Bone marrow (tissue), 2 donors: Measurements from ENCODE around the gene EYS.
"Not testable (repeated sequence)": the region's sequence is repeated elsewhere in the genome, so short reads cannot be mapped to it uniquely, and the experiment has no call there.

Experiments used
- DNase-seq, 2 donors: peaks; one replicate each; lab custom pipeline; 2025; lab: John Stamatoyannopoulos, UW

The EYS gene

DNA sequence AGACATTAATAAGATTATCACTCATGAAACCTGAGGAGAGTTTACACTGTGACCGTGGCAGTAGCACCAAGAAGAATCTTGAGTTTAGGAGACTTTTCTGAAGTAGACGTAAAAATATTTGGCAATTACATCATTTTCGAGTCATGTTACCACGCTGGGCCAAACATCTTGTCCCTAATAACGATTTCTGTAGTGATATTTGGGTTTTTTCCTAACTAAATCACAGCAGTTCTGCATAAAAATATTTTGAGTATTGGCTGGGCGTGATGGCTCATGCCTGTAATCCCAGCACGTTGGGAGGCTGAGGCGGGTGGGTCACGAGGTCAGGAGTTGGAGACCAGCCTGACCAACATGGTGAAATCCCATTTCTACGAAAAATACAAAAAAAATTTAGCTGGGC, 1809.1 kb downstream of the EYS start:
- DNase-seq, result no peak

DNA sequence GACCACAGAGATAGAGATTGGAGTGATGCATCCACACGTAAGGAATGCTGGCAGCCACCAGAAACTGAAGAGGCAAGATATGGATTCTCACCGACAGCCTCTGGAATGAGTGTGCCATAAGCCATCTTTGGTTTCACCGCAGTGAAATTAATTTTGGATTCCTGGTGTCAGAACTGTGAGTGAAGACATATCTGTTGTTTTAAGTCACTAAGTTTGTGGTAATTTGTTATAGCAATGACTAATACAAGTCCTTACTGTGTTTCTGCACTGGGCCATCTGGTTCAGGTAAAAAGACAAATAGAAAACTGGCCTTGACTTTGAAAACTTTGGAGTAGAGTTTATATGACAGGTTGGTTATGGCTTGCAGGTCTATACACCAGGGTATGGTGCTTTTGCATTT, 1809.6 kb downstream of the EYS start:
- no peak for DNase-seq

DNA sequence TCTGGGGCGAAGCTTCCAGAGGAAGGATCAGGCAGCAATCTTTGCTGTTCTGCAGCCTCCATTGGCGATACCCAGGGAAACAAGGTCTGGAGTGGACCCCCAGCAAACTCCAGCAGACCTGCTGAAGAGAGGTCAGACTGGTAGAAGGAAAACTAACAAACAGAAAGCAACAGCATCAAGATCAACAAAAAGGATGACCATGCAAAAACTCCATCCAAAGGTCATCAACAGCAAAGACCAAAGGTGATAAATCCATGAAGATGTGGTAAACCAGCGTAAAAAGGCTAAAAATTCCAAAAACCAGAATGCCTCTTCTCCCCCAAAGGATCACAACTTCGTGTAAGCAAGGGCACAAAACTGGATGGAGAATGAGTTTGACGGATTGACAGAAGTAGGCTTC, 1818.6 kb downstream of the EYS start:
- no peak for DNase-seq

GRCh38 chr6:63887804-63888203, 1819.2 kb downstream of the EYS start:
- not testable (repeated sequence) for DNase-seq

DNA sequence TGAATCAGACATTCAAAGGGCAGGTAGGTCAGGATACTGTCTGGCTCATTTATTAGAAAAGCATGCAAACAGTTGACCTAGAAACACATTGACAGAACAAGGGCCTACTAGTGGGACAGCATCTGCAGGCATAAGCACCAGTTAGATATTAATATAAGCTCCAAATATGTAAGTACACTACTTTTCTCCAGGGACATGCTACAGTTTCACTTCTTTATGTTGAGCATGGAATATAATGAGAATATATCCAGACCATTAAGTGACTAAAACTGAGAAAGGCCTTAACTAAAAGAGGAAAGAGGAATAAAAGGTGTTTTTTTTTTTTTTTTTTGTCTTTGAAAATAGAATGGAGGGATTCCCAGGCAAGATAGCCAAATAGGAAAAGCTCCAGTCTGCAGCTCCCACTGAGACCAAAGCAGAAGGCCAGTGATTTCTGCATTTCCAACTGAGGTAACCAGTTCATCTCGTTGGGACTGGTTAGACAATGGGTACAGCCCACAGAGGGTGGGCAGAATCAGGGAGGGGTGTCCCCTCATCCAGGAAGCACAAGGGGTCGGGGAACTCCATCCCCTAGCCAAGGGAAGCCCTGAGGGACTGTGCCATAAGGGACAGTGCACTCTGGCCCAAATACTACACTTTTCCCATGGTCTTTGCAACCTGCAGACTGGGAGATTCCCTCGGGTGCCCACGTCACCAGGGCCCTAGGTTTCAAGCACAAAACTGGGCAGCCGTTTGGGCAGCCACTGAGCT, 1819.8 kb downstream of the EYS start:
- DNase-seq, result no peak

GRCh38 chr6:63886341-63886740, 1820.7 kb downstream of the EYS start:
- DNase-seq, result no peak

DNA sequence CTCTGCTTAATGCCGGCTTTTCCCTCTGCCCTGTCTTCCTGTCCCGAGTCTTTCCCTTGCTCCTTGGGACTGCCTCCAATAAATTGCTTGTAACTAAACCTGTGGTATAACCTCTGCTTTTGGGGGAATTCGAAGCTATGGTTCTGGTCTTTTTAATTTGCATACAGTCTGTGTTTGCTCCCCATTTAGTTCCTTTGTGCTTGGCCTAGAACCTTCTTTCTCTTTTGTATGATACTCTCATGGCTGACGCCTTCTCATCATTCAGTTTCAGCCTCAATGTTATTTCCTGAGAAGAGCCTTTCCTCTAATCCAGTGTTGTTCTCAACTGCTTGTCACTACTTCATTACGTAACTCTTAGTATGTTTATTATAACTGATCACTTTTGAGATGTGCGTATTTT, 1823.4 kb downstream of the EYS start:
- DNase-seq, result no peak

DNA sequence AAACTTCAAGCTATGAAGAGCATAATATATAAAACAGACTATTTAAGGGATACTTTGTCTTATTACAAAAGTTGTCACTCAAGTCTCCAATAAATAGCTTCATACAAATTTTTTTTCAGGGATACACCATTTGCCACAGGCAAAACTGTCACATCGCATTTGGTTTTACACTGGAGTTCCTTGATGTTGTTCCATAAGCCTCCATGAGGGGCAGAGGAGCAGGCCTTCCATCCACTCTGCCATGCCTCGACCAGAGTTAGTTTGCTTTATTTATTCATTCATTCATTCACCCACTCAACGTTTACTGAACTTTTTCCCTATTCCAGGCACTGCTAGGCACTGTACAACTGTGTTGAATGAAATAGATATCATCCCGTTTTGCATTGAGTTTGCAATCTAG, 1824.8 kb downstream of the EYS start:
- no peak for DNase-seq

DNA sequence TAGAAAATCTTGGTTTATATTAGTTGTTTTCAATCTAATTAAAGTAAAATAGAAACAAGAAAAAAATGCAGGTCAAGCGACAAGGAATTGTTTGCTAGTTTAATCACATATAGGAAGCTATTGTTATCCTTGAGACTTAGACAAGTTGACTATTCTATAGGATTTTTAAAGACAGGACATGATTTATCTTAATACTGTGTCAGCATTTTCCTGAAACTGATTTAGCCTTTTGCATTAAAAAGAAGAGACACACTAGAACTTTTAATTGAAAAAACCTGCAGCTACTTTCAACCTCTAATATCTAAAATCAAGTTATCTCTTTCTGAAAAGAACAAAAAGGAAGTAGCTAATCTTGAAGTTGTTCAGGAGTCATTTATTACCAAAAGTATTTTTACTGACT, 1825.2 kb downstream of the EYS start:
- DNase-seq, result no peak

DNA sequence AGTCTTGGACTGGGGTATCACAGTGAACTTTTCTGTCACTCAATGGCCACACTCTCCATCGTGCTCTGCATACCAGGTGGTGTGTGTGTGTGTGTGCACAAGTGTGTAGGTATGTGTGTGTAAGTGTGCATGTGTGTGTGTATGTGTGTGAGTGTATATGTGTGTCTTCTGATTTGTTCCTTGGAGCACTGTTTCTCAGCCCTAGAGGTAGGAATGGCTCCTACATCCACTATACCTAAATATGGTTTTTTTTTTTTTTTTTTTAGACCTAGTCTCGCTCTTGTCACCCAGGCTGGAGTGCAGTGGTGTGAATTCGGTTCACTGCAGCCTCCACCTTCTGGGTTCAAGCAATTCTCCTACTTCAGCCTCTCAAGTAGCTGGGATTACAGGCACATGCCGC, 1834.8 kb downstream of the EYS start:
- no peak for DNase-seq

DNA sequence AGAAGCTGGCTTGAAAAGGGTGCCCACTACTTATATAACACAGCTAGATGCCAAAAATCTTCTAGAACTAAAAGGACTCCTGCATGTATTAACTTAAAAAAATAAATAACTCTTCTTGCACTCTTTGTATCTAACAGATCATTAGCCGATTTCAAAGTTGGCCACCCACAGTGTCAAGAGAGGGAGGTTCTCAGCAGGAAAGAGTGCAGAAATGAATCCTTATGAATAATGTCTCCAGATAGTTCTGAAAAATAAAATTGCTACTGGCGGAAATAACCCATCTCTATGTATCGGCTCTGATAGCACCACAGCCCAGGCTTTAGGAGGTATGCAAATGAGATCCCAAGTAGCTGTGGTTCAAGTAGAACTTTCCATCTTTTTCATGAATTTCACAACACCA, 1838.7 kb downstream of the EYS start:
- DNase-seq, result no peak

DNA sequence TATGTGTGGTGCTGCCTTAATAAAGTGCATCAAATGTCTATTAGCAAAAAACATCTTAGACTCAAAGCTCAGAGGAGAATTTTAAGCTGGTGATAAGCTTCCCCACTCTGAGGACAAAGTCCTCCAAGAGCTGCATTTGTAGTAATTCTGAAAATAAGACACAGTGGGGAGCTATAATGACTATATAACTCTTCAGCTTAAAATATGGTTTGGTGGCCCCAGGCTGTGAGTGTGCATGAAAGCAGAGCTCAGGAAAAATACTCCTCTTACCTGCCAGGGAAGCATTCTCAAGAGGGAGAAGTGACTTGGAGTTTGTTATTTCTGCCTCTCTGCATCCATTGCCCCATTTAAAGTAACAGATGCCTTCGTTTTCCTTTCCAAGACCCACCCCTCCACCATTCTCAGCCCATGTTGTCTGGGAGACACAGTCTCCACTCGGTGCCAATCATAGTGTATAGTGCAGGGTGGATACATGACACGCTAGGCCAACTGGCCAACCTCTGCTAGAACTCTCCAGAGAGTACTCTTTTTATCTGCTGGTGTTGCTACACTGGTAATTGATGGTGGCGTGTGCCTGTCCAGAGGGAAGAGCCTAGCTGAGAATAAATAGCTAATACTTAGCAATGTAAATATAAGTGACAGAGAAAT, 1842.2 kb downstream of the EYS start:
- DNase-seq, result no peak

DNA sequence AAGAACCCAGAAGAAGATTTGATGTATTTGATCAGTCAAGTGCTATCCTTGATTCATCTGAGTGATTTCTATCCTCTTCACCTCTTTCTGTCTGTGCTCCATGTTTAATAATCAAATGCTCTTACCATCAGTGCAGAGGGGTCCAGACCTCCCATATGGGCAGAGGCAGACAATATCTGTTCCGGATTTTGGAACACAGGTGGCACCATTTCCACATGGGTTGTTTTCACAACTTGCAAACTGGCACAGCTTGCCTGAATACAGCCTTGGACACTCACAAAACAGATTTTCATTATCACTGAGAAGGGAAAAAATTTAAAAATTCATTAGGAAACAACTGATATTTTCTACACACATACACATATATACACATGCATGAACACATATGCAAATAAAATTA, 1843.0 kb downstream of the EYS start:
- DNase-seq, result no peak

DNA sequence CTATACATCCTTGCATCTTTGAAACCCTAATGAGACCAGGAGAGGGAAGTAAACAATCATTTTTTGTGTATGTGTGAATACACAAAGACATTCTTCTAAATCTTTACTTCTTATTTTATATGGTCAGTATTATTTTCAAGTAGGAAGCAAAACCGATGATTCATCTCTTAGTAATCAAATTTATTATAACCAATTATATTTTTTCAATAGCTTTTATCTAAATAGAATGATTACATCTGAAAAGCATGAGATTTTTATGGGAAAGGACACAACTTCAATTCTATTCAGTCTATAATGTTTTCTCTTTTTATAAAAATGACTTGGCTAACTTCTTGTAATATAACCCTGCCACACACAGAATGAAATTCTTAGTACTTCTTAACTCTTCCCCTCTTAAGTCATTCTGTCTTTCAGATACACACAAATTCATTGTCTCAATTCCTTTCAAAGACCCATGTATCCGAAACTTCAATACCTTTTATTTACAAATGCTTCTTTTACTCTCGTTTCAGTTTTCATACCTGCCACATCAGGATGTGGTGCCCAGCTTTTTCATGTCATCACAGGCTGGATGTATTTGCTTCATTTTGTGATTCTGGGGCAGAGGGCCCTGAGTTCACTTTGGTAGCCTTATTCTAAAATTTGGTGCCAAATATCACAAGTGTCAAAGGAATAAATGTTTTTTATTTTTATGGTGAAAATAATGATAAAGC, 1844.4 kb downstream of the EYS start:
- no peak for DNase-seq

DNA sequence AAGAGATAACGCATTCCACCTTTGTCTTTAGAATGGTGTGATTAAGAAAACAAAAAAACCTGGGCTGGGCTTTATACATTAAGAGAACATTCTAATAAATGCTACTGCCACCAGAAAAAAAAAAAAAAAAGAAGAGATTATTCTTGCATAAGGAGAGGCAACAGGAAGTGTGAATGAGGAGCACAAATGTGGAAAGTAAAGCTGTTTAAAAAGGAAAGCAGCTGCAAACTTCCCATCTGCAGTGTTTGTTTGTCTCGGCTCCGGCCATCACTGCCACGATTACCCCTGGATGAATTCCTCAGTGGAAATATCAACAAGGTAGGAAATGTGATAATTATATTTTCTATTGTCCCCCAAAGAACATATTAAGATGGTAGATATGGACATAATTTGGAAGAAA, 1847.5 kb downstream of the EYS start:
- peak in 1 of 2 donors; percentile 39 for DNase-seq

GRCh38 chr6:63858691-63859090, 1848.3 kb downstream of the EYS start:
- DNase-seq, result no peak

DNA sequence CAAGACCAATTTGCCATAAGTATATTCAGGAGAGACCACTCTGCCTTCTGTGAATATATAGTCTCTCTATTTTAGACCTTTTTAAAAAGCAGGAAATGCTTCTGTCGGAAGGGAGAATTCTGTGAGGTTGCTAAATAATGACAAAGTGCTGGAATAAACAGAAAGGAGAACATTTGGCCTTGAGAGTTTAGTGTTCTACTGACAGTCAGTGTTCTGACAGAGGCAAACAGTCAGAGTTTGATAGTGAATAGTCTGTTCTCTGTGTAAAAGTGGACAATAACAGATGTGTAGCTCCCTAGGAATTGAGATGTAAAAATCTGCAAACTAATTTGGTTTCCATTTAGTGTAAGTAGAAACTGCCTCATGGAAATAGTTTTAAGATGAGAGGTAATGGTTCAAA, 1850.8 kb downstream of the EYS start:
- no peak for DNase-seq

- no peak for DNase-seq
Measured at GRCh38 chr6:63844287-63844686, 1862.7 kb downstream of the EYS start.

- DNase-seq, result peak in 1 of 2 donors; percentile 29
Measured at GRCh38 chr6:63839485-63839884, 1867.5 kb downstream of the EYS start.

DNA sequence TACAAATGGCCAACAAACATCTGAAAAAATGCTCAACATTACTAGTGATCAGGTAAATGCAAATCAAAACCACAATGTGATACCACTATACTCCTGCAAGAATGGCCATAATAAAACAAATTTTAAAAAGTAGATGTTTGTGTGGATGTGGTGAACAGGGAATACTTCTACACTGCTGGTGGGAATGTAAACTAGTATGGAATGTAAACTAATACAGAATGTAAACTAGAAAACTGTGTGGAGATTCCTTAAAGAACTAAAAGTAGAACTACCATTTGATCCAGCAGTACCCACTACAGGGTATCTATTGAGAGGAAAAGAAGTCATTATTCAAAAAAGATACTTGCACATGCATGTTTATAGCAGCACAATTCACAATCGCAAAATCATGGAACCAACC, 1878.3 kb downstream of the EYS start:
- DNase-seq, result not testable (repeated sequence)

- no peak for DNase-seq
Measured at GRCh38 chr6:63824722-63825121, 1882.3 kb downstream of the EYS start.

DNA sequence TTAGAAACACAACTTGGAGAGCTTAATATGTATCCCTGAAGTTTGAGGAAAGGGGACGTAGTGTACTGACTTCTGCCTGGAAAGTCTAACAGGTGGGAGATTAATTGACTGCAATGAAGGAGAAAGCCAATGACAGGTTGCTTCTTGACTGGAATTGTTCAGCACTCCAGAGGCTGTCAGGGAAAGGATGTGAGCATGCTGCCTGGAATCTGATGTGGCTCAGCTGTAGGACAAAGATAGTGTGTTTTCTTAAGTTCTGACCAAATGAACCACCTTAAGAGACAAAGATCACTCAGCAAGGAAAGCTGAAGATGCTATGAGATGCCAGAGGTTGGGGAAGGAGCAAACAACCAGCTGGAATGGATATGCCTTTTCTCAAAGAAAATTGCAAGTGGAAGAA, 1885.6 kb downstream of the EYS start:
- no peak for DNase-seq

- no peak for DNase-seq
Measured at GRCh38 chr6:63819831-63820230, 1887.2 kb downstream of the EYS start.
